Progenitor cell of endocrine pancreas (in vitro differentiated cells): Measurements from ENCODE around the gene SSR1. TPM values are rescaled to one million over a fixed set of nuclear protein-coding genes. Genes with fewer than 3 reads are reported as not detected.
"Not testable (repeated sequence)": the region's sequence is repeated elsewhere in the genome, so short reads cannot be mapped to it uniquely, and the experiment has no call there.

ENCODE experiments used
- DNase-seq: peaks from one replicate; pipeline ENCODE4 v3.0.0; 2021; ENCODE audit warnings: low spot score; ENCODE audit not compliant: unreplicated experiment
- H3K27ac Mint-ChIP-seq: 2 replicates; pipeline ENCODE4 v1.8.0; 2021; ENCODE audit warnings: mild to moderate bottlenecking, moderate library complexity, mixed read lengths
- H3K27me3 Mint-ChIP-seq: 2 replicates; pipeline ENCODE4 v1.8.0; 2021; ENCODE audit warnings: mixed read lengths
- H3K36me3 Mint-ChIP-seq: 2 replicates; pipeline ENCODE4 v1.8.0; 2022; ENCODE audit warnings: mixed read lengths; ENCODE audit not compliant: insufficient read depth
- H3K4me1 Mint-ChIP-seq: 2 replicates; pipeline ENCODE4 v1.8.0; 2021; ENCODE audit warnings: low read depth, mixed read lengths
- H3K4me3 Mint-ChIP-seq: 2 replicates; pipeline ENCODE4 v1.8.0; 2021; ENCODE audit warnings: low read depth, mild to moderate bottlenecking, moderate library complexity, mixed read lengths
- H3K9me3 Mint-ChIP-seq: 2 replicates; pipeline ENCODE4 v1.8.0; 2021; ENCODE audit warnings: low read depth, mixed read lengths
- total RNA-seq: library from RNA; stranded (reverse); gene quantifications from 2 replicates; pipeline ENCODE4 v1.2.1, GENCODE V29; 2021
- TF ChIP-seq, protein P1 (sequence below): fragments of 200-600 bp; sonication (generic); IDR thresholded peaks from one replicate; pipeline ENCODE4 v1.5.0; 2021; ENCODE audit warnings: antibody characterized with exemption, mild to moderate bottlenecking; ENCODE audit not compliant: unreplicated experiment

The SSR1 gene
- total RNA-seq, 1 donor from 2014 or later: 113 TPM

DNA sequence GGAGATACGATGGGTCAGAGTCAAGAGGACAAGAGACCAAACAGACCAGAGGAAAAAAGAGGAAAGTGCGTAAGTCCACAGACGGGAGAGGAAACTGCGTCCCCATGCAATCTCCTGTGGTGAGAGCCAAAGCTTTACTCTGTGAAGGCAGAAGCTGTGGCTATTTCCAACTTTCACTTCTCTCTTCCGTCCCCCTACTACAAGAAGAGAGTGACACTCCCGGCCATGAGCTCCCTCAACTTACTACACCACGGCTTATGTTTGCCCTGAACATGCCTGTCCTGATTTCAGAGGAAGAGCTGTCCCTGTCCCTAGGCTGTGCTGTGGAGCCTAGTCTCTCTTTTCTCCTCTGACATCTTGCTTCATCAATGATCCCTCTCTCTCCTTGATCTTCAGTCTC, 11.5 kb upstream of the SSR1 start:
- TF ChIP-seq, protein P1, sequence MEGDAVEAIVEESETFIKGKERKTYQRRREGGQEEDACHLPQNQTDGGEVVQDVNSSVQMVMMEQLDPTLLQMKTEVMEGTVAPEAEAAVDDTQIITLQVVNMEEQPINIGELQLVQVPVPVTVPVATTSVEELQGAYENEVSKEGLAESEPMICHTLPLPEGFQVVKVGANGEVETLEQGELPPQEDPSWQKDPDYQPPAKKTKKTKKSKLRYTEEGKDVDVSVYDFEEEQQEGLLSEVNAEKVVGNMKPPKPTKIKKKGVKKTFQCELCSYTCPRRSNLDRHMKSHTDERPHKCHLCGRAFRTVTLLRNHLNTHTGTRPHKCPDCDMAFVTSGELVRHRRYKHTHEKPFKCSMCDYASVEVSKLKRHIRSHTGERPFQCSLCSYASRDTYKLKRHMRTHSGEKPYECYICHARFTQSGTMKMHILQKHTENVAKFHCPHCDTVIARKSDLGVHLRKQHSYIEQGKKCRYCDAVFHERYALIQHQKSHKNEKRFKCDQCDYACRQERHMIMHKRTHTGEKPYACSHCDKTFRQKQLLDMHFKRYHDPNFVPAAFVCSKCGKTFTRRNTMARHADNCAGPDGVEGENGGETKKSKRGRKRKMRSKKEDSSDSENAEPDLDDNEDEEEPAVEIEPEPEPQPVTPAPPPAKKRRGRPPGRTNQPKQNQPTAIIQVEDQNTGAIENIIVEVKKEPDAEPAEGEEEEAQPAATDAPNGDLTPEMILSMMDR: no peak
- Mint-ChIP-seq H3K27ac (no peak overlapping the region), H3K36me3 (no peaks in the 10 kb centered on the region)

DNA sequence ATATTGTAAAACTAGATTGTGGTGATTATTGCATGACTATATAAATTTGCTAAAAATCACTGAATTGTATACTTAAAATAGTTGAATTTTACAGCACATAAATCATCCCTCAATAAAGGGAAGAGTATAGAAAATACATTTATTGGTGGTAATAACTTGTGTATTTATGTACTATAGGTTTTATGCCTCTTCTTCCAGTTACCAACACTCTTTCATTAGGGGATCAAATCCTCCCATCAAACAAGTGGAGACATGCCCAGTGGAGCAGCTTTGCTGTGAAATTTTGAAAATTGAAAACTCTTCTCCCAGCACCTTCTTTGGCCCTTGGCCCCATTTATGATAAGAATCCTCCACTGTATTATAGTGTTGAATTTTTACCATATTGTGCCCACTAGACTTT, 10.1 kb upstream of the SSR1 start:
- TF ChIP-seq, protein P1: no peak
- H3K9me3 Mint-ChIP-seq: no peaks in the 10 kb centered on the region
- no peak overlapping the region for H3K27ac Mint-ChIP-seq
- H3K27me3 Mint-ChIP-seq: no peaks in the 10 kb centered on the region
- H3K4me3 Mint-ChIP-seq: no peak overlapping the region
- DNase-seq: no peak
- H3K36me3 Mint-ChIP-seq: no peaks in the 10 kb centered on the region
- H3K4me1 Mint-ChIP-seq: no peaks in the 10 kb centered on the region

More for the DNA sequence above, 11.5 kb upstream of the SSR1 start:
- Mint-ChIP-seq H3K27me3 (no peaks in the 10 kb centered on the region), H3K4me1 (no peaks in the 10 kb centered on the region), H3K9me3 (no peaks in the 10 kb centered on the region), H3K4me3 (no peak overlapping the region)
- no peak for DNase-seq

- H3K9me3 Mint-ChIP-seq, H3K4me1 Mint-ChIP-seq, H3K27ac Mint-ChIP-seq, DNase-seq, H3K27me3 Mint-ChIP-seq, H3K36me3 Mint-ChIP-seq, H3K4me3 Mint-ChIP-seq: not testable (repeated sequence)
Measured at GRCh38 chr6:7321866-7322265, 8.9 kb upstream of the SSR1 start.

- DNase-seq, H3K36me3 Mint-ChIP-seq, H3K27ac Mint-ChIP-seq, H3K4me3 Mint-ChIP-seq, H3K4me1 Mint-ChIP-seq, H3K9me3 Mint-ChIP-seq, H3K27me3 Mint-ChIP-seq: not testable (repeated sequence)
Measured at GRCh38 chr6:7319406-7319805, 6.4 kb upstream of the SSR1 start.

DNA sequence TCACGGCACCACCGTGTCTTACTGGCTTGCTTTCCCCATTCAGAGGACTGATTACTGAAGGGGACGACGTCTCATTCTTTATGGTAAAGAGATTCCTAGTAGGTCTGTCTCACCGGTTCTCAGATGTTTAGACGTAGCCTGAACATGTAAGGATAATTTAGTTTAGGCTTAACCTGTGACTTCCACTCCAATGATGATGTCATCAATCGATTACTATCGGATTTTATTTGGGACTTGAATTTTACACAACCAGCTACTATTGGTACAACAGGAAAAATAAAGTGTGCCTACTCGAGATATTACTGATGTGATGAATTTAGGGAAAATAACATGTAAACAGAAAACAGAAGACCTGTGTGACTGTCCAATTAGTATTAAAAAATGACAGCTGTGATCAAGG, 4.5 kb upstream of the SSR1 start:
- H3K36me3 Mint-ChIP-seq: peaks cover 2% of the 10 kb centered on the region
- TF ChIP-seq, protein P1: no peak
- no peaks in the 10 kb centered on the region for H3K27me3 Mint-ChIP-seq
- no peak for DNase-seq
- no peaks in the 10 kb centered on the region for H3K4me1 Mint-ChIP-seq
- no peak overlapping the region for H3K27ac Mint-ChIP-seq
- peaks cover 3% of the 10 kb centered on the region for H3K9me3 Mint-ChIP-seq
- H3K4me3 Mint-ChIP-seq: no peak overlapping the region

- DNase-seq: no peak
- TF ChIP-seq, protein P1: no peak
- no peak overlapping the region for H3K27ac Mint-ChIP-seq
- peaks cover 1% of the 10 kb centered on the region for H3K4me1 Mint-ChIP-seq
- no peak overlapping the region for H3K4me3 Mint-ChIP-seq
- peaks cover 2% of the 10 kb centered on the region for H3K36me3 Mint-ChIP-seq
- H3K9me3 Mint-ChIP-seq: peaks cover 3% of the 10 kb centered on the region
- H3K27me3 Mint-ChIP-seq: no peaks in the 10 kb centered on the region
Measured at GRCh38 chr6:7316658-7317533, 3.9 kb upstream of the SSR1 start.
